ENCODE data around the gene GYPA.
"Not testable (repeated sequence)": the region's sequence is repeated elsewhere in the genome, so short reads cannot be mapped to it uniquely, and the experiment has no call there.

Gene GYPA

GRCh38 chr4:144139547-144139946 lies 971 bp downstream of the GYPA start:
- not testable (repeated sequence) for H3K4me2 ChIP-seq (ENCODE audit: low read length, poor library complexity, severe bottlenecking); H3K18ac ChIP-seq (ENCODE audit: low read depth in 1 of 2, low read length in 2 of 2); H3K4me3 ChIP-seq (ENCODE audit: insufficient read depth in 1 of 2, low read depth in 1 of 2, low read length in 2 of 2); H2BK15ac ChIP-seq (ENCODE audit: low read depth, poor library complexity, severe bottlenecking); H3K4ac ChIP-seq (ENCODE audit: low read depth in 1 of 2, low read length in 2 of 2); H3K4me1 ChIP-seq (ENCODE audit: control insufficient read depth, insufficient read depth, low read depth, low read length); H3K79me1 ChIP-seq (replicated peaks; ENCODE audit: low read length, poor library complexity, severe bottlenecking); H3K27ac ChIP-seq (ENCODE audit: low read length, poor library complexity, severe bottlenecking); H2AFZ ChIP-seq (ENCODE audit: low read depth, low read length); DNase-seq; H2BK5ac ChIP-seq (ENCODE audit: low read depth, low read length, poor library complexity, severe bottlenecking); H3K9ac ChIP-seq (ENCODE audit: low read length); H2AK5ac ChIP-seq (ENCODE audit: low read length, severe bottlenecking); H2BK120ac ChIP-seq (ENCODE audit: low read depth, low read length); H3K27me3 ChIP-seq (ENCODE audit: control insufficient read depth in 1 of 2, insufficient read depth in 1 of 2, low read length in 2 of 2); H4K91ac ChIP-seq (ENCODE audit: low read length); H3K36me3 ChIP-seq (ENCODE audit: control insufficient read depth in 1 of 2, insufficient read depth in 2 of 2, low read depth in 1 of 2, low read length in 2 of 2); H3K14ac ChIP-seq (ENCODE audit: low read length in 2 of 2); H3K9me3 ChIP-seq (ENCODE audit: control insufficient read depth, low read length); H4K8ac ChIP-seq (ENCODE audit: low read length); H3K23ac ChIP-seq (ENCODE audit: low read length in 2 of 2); H2BK12ac ChIP-seq (ENCODE audit: low read length in 2 of 2)
- 89% methylated on average over 1 of the region's 2 CpGs for WGBS

- H2AFZ ChIP-seq (ENCODE audit: low read depth, low read length); H2AK5ac ChIP-seq (ENCODE audit: low read length, severe bottlenecking); H3K18ac ChIP-seq (ENCODE audit: low read depth in 1 of 2, low read length in 2 of 2); H3K4me1 ChIP-seq (ENCODE audit: control insufficient read depth, insufficient read depth, low read depth, low read length); H2BK5ac ChIP-seq (ENCODE audit: low read depth, low read length, poor library complexity, severe bottlenecking); H3K4me3 ChIP-seq (ENCODE audit: insufficient read depth in 1 of 2, low read depth in 1 of 2, low read length in 2 of 2); H4K8ac ChIP-seq (ENCODE audit: low read length); H4K91ac ChIP-seq (ENCODE audit: low read length); H3K9me3 ChIP-seq (ENCODE audit: control insufficient read depth, low read length); H3K4ac ChIP-seq (ENCODE audit: low read depth in 1 of 2, low read length in 2 of 2); H3K27me3 ChIP-seq (ENCODE audit: control insufficient read depth in 1 of 2, insufficient read depth in 1 of 2, low read length in 2 of 2); H3K27ac ChIP-seq (ENCODE audit: low read length, poor library complexity, severe bottlenecking); H3K4me2 ChIP-seq (ENCODE audit: low read length, poor library complexity, severe bottlenecking); H2BK12ac ChIP-seq (ENCODE audit: low read length in 2 of 2); H2BK15ac ChIP-seq (ENCODE audit: low read depth, poor library complexity, severe bottlenecking); H3K23ac ChIP-seq (ENCODE audit: low read length in 2 of 2); H3K79me1 ChIP-seq (replicated peaks; ENCODE audit: low read length, poor library complexity, severe bottlenecking); H3K36me3 ChIP-seq (ENCODE audit: control insufficient read depth in 1 of 2, insufficient read depth in 2 of 2, low read depth in 1 of 2, low read length in 2 of 2); H2BK120ac ChIP-seq (ENCODE audit: low read depth, low read length); DNase-seq; H3K14ac ChIP-seq (ENCODE audit: low read length in 2 of 2); H3K9ac ChIP-seq (ENCODE audit: low read length): not testable (repeated sequence)
- WGBS, result 100% methylated on average over 2 of the region's 4 CpGs
Measured at GRCh38 chr4:144138239-144138638, 2.3 kb downstream of the GYPA start.

GRCh38 chr4:144137137-144137931 lies 3.2 kb downstream of the GYPA start:
- not testable (repeated sequence) for H3K4me2 ChIP-seq (ENCODE audit: low read length, poor library complexity, severe bottlenecking); H2BK15ac ChIP-seq (ENCODE audit: low read depth, poor library complexity, severe bottlenecking); H3K9ac ChIP-seq (ENCODE audit: low read length); H3K27ac ChIP-seq (ENCODE audit: low read length, poor library complexity, severe bottlenecking); H2BK120ac ChIP-seq (ENCODE audit: low read depth, low read length); H3K18ac ChIP-seq (ENCODE audit: low read depth in 1 of 2, low read length in 2 of 2); H4K8ac ChIP-seq (ENCODE audit: low read length); H3K9me3 ChIP-seq (ENCODE audit: control insufficient read depth, low read length); H2BK5ac ChIP-seq (ENCODE audit: low read depth, low read length, poor library complexity, severe bottlenecking); H3K4me3 ChIP-seq (ENCODE audit: insufficient read depth in 1 of 2, low read depth in 1 of 2, low read length in 2 of 2); H3K79me1 ChIP-seq (replicated peaks; ENCODE audit: low read length, poor library complexity, severe bottlenecking); H3K36me3 ChIP-seq (ENCODE audit: control insufficient read depth in 1 of 2, insufficient read depth in 2 of 2, low read depth in 1 of 2, low read length in 2 of 2); H3K27me3 ChIP-seq (ENCODE audit: control insufficient read depth in 1 of 2, insufficient read depth in 1 of 2, low read length in 2 of 2); H2AFZ ChIP-seq (ENCODE audit: low read depth, low read length); H2BK12ac ChIP-seq (ENCODE audit: low read length in 2 of 2); H3K4me1 ChIP-seq (ENCODE audit: control insufficient read depth, insufficient read depth, low read depth, low read length); H3K23ac ChIP-seq (ENCODE audit: low read length in 2 of 2); H4K91ac ChIP-seq (ENCODE audit: low read length); H2AK5ac ChIP-seq (ENCODE audit: low read length, severe bottlenecking); H3K4ac ChIP-seq (ENCODE audit: low read depth in 1 of 2, low read length in 2 of 2); DNase-seq; H3K14ac ChIP-seq (ENCODE audit: low read length in 2 of 2)
- WGBS, result 80% methylated on average over 6 of the region's 8 CpGs

- H3K4me2 ChIP-seq (ENCODE audit: low read length, poor library complexity, severe bottlenecking); H3K79me1 ChIP-seq (replicated peaks; ENCODE audit: low read length, poor library complexity, severe bottlenecking); H3K4me3 ChIP-seq (ENCODE audit: insufficient read depth in 1 of 2, low read depth in 1 of 2, low read length in 2 of 2); H2BK120ac ChIP-seq (ENCODE audit: low read depth, low read length); H3K23ac ChIP-seq (ENCODE audit: low read length in 2 of 2); H3K9me3 ChIP-seq (ENCODE audit: control insufficient read depth, low read length); H3K4ac ChIP-seq (ENCODE audit: low read depth in 1 of 2, low read length in 2 of 2); H3K36me3 ChIP-seq (ENCODE audit: control insufficient read depth in 1 of 2, insufficient read depth in 2 of 2, low read depth in 1 of 2, low read length in 2 of 2); H3K14ac ChIP-seq (ENCODE audit: low read length in 2 of 2); H3K4me1 ChIP-seq (ENCODE audit: control insufficient read depth, insufficient read depth, low read depth, low read length); DNase-seq; H4K91ac ChIP-seq (ENCODE audit: low read length); H3K27ac ChIP-seq (ENCODE audit: low read length, poor library complexity, severe bottlenecking); H2AFZ ChIP-seq (ENCODE audit: low read depth, low read length); H4K8ac ChIP-seq (ENCODE audit: low read length); H2AK5ac ChIP-seq (ENCODE audit: low read length, severe bottlenecking); H2BK12ac ChIP-seq (ENCODE audit: low read length in 2 of 2); H2BK5ac ChIP-seq (ENCODE audit: low read depth, low read length, poor library complexity, severe bottlenecking); H3K18ac ChIP-seq (ENCODE audit: low read depth in 1 of 2, low read length in 2 of 2); H3K27me3 ChIP-seq (ENCODE audit: control insufficient read depth in 1 of 2, insufficient read depth in 1 of 2, low read length in 2 of 2); H3K9ac ChIP-seq (ENCODE audit: low read length); H2BK15ac ChIP-seq (ENCODE audit: low read depth, poor library complexity, severe bottlenecking): not testable (repeated sequence)
- no CpG with 5 or more reads among the region's 4 CpGs for WGBS
Measured at GRCh38 chr4:144136189-144136588, 4.3 kb downstream of the GYPA start.
